ENCODE data around the gene ZFR. TPM values are rescaled to one million over a fixed set of nuclear protein-coding genes. Genes with fewer than 3 reads are reported as not detected.

Gene ZFR
- total RNA-seq, 3 donors from 2014 or later: 44.0 to 73.3 (median 44.7) TPM

DNA sequence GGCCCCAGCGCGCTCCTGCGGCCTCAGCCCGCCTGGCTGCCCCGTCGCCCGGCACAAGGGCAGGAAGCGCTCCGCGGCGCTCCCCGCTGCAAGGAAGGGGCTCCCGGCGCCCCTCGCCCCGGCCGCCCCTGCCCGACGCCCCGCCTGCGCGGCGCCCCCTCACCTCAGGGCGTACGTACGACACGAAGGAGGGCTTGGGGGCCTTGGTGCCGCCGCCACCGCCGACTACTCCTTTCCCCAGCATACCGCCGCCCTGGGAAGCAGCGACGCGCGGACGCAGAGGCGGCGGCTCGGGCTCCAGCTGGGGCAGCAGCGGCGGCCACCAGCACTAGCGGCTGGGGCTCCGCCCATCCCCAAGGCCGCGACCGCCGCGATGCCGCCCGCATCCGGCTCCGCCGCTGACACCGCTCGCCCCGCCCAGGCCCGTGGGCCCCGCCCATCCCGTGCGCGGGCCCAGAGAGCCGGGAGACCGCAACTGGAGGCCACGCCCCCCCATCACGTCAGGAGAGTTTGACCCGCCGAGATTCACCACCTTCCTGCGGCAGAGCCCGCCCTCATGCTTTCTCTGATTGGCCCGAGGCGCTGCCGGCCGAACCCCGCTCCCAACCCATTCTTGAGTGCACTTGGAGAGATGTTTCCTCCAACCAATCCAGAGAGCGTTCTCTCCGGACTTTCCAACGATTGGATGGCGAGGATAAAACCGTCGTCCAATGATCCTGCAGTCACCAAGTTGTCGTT is 131.8 kb downstream of the ZFR start, which contains the start of gene MTMR12:
Gene MTMR12, minus strand, starts transcription at position 345 of the 738 bp plus-strand sequence. Its CDS starts 101 bp downstream, at position 244.
- peak; percentile 97 for ATAC-seq

DNA sequence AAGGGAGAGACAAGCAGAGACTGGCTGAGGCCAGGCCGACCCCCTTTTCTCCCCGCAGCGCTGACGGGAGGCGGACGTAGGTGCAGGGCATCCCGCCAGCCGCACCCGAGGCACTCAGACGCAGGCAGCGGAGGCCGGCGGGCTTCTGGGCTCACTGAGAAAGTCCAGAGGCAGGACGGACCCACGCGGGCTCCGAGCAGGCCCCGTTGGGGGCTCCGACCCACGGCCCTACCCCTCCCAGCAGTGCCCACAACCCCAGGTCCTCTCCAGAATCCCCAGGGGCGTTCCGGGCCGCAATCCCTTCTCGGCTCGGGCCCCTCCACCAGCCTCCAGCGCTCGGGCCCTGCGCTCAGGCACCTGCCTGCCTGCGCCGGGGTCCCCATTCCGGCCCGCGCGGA is 132.3 kb downstream of the ZFR start:
- H3K36me3 ChIP-seq (ENCODE audit: low read depth): peaks cover 5% of the 10 kb centered on the region
- ATAC-seq (peak; percentile 46), DNase-seq (peak; percentile 75 to 85 (median 83))
- peaks cover 16% of the 10 kb centered on the region for H3K4me1 ChIP-seq (ENCODE audit: low read depth)
- H3K4me3 ChIP-seq: peak overlapping the region; percentile 95
- no peaks in the 10 kb centered on the region for H3K9me3 ChIP-seq
- intact Hi-C loops (cut with DNase I, micrococcal nuclease): no loop called here
- TF ChIP-seq, protein P1, sequence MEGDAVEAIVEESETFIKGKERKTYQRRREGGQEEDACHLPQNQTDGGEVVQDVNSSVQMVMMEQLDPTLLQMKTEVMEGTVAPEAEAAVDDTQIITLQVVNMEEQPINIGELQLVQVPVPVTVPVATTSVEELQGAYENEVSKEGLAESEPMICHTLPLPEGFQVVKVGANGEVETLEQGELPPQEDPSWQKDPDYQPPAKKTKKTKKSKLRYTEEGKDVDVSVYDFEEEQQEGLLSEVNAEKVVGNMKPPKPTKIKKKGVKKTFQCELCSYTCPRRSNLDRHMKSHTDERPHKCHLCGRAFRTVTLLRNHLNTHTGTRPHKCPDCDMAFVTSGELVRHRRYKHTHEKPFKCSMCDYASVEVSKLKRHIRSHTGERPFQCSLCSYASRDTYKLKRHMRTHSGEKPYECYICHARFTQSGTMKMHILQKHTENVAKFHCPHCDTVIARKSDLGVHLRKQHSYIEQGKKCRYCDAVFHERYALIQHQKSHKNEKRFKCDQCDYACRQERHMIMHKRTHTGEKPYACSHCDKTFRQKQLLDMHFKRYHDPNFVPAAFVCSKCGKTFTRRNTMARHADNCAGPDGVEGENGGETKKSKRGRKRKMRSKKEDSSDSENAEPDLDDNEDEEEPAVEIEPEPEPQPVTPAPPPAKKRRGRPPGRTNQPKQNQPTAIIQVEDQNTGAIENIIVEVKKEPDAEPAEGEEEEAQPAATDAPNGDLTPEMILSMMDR (IDR thresholded peaks at IDR 0.05): no peak

More for the DNA sequence above, 131.8 kb downstream of the ZFR start, which contains the start of gene MTMR12:
- TF ChIP-seq, protein P1 (IDR thresholded peaks at IDR 0.05): no peak
- Histone ChIP-seq H3K36me3 (ENCODE audit: low read depth) (peaks cover 5% of the 10 kb centered on the region), H3K4me3 (peak within 1 kb of the TSS; percentile 95), H3K4me1 (ENCODE audit: low read depth) (peaks cover 16% of the 10 kb centered on the region), H3K9me3 (no peaks in the 10 kb centered on the region)
- intact Hi-C loops (cut with DNase I, micrococcal nuclease): no loop called here
- peak; percentile 100 for DNase-seq

DNA sequence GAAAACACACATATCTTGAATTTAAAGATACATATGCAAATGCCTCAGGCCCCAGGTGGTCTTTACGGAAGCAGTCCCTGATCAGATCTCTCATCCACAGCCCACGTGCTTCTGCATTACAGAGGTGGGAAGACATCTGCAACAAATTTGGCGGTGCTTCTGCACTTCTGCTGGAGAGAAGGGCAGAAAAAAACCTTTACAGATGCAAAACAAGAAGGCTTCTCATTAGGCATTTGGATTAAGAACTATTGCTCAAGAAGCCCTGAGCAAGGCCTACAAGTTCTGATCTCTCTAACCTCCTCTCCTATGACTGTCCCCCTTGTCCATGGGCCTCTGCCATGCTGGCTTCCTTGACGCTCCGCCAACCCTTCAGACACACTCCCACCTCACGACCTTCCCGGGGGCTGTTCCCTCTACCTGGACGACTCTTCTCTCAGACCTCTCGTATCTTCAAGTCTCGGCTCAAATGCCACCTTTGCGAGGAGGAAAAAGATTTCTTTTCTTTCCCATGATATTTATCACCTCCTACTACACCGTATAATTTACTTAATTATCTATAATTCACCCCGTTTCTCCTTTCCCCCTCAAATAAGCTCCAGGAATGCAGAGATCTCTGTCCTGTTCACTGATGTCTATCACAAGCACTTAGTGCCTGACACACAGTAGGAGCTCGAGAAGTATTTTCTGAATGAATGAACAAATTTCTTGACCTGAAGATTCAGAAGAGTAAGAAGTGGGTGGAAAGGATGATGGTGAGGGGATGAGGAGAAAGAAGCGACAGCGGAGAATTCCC is 132.9 kb downstream of the ZFR start:
- Histone ChIP-seq H3K4me3 (peak overlapping the region; percentile 95), H3K4me1 (ENCODE audit: low read depth) (peaks cover 16% of the 10 kb centered on the region), H3K9me3 (no peaks in the 10 kb centered on the region), H3K36me3 (ENCODE audit: low read depth) (peaks cover 5% of the 10 kb centered on the region)
- no peak for DNase-seq
- no peak for ATAC-seq
- intact Hi-C loops (cut with DNase I, micrococcal nuclease): no loop called here
- TF ChIP-seq, protein P1 (IDR thresholded peaks at IDR 0.05): no peak

DNA sequence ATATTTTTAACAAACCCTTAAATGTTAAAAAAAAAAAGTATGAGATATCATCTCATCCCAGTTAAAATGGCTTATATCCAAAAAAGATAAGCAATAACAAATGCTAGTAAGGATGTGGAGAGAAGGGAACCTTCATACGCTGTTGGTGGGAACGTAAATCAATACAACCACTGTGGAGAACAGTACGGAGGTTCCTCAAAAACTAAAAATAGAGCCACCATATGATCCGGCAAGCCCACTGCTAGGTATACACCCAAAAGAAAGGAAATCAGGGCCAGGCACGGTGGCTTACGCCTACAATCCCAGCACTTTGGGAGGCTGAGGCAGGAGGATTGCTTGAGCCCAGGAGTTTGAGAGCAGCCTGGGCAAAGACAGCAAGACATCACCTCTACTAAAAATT is 134.8 kb downstream of the ZFR start:
- TF ChIP-seq, protein P1 (IDR thresholded peaks at IDR 0.05): no peak
- Histone ChIP-seq H3K4me3 (no peak overlapping the region), H3K4me1 (ENCODE audit: low read depth) (peaks cover 16% of the 10 kb centered on the region), H3K36me3 (ENCODE audit: low read depth) (peaks cover 5% of the 10 kb centered on the region), H3K9me3 (no peaks in the 10 kb centered on the region)
- DNase-seq: no peak
- ATAC-seq: no peak
- intact Hi-C loops (cut with DNase I, micrococcal nuclease): no loop called here

DNA sequence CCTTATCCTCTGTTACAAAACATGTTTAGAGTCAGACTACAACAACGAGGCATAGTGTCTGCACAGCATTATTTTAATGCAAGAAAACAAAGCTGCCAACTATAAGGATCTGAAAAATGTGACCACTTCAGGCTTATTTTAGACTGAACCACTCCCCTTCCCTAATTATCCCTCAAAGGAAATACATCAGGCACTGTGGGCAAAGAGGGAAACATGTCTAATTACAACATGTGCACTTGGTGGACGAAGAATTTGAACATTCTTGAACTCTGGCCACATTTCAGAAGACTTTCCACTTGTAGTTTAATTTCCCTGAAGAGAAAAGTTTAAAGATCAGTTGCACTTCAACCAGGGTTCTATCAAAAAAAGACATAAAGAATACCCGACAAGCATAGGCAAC is 135.6 kb downstream of the ZFR start:
- Histone ChIP-seq H3K4me3 (no peak overlapping the region), H3K4me1 (ENCODE audit: low read depth) (peaks cover 16% of the 10 kb centered on the region), H3K36me3 (ENCODE audit: low read depth) (peaks cover 5% of the 10 kb centered on the region), H3K9me3 (no peaks in the 10 kb centered on the region)
- TF ChIP-seq, protein P1 (IDR thresholded peaks at IDR 0.05): no peak
- ATAC-seq: no peak
- DNase-seq: no peak
- intact Hi-C loops (cut with DNase I, micrococcal nuclease): no loop called here
